GM21786 (cell line): ENCODE results near the gene NAA10.

Experiments
- ATAC-seq: cut with Tn5 transposase; IDR thresholded peaks from one replicate; pipeline ENCODE4 v1.9.1; 2021; ENCODE audit not compliant: unreplicated experiment

Gene NAA10

GRCh38 chrX:153885968-153886903, 48.6 kb downstream of the NAA10 start, which contains the start of gene L1CAM:
L1CAM (minus strand) TSS chrX:153886173; CDS start chrX:153875836, 10,337 bp downstream.
- ATAC-seq = no peak

- ATAC-seq = no peak
Measured at GRCh38 chrX:153885208-153885787, 49.5 kb downstream of the NAA10 start.

- no peak for ATAC-seq
Measured at GRCh38 chrX:153884590-153884989, 50.2 kb downstream of the NAA10 start.

GRCh38 chrX:153884136-153884535, 50.7 kb downstream of the NAA10 start:
- no peak for ATAC-seq

- ATAC-seq = no peak
Measured at GRCh38 chrX:153883163-153883843, 51.5 kb downstream of the NAA10 start.

GRCh38 chrX:153882557-153882956, 52.3 kb downstream of the NAA10 start:
- no peak for ATAC-seq

GRCh38 chrX:153882086-153882498, 52.7 kb downstream of the NAA10 start:
- ATAC-seq = no peak

GRCh38 chrX:153881281-153881680, 53.6 kb downstream of the NAA10 start:
- ATAC-seq = no peak

- ATAC-seq = no peak
Measured at GRCh38 chrX:153880440-153880815, 54.4 kb downstream of the NAA10 start.

GRCh38 chrX:153879741-153880439, 54.9 kb downstream of the NAA10 start:
- ATAC-seq = no peak
